ENCODE measurements around the gene ATP11C. TPM values are rescaled to one million over a fixed set of nuclear protein-coding genes. Genes with fewer than 3 reads are reported as not detected.

Gene ATP11C
- total and polyA plus RNA-seq, 2 experiments from 2014 or later: 44.0 to 90.7 TPM

- Histone ChIP-seq H3K9me2 (ENCODE audit: insufficient read depth) (no peaks in the 10 kb centered on the region), H3K4me3 (peak overlapping the region; percentile 38), H4K20me1 (replicated peaks; ENCODE audit: insufficient read depth) (no peaks in the 10 kb centered on the region), H3K27me3 (ENCODE audit: insufficient read depth) (no peaks in the 10 kb centered on the region), H3K4me1 (ENCODE audit: insufficient read depth) (0 out of 2 replicates have a peak, but pooled peaks cover 3% of the 10 kb centered on the region), H3F3A (replicated peaks; ENCODE audit: low read depth) (no peaks in the 10 kb centered on the region), H3K79me2 (replicated peaks; ENCODE audit: insufficient read depth) (no peaks in the 10 kb centered on the region), H3K4me2 (peak overlapping the region; percentile 66), H3K27ac (ENCODE audit: low read depth) (no peak overlapping the region), H3K36me3 (ENCODE audit: insufficient read depth) (no peaks in the 10 kb centered on the region), H2AFZ (peak overlapping the region; percentile 74)
- DNase-seq (ENCODE audit: low spot score) (peak; percentile 11), ATAC-seq (no peak; the same call in 2 of the 3 replicates)
- H3K36me3 Mint-ChIP-seq (ENCODE audit: low read depth): no peaks in the 10 kb centered on the region
- H3K27me3 Mint-ChIP-seq (ENCODE audit: insufficient read depth, low read depth, poor library complexity): no peaks in the 10 kb centered on the region
- peak overlapping the region; percentile 34; the same call in 2 of the 3 replicates for H3K4me3 Mint-ChIP-seq
- TF ChIP-seq EZH2phosphoT487 (IDR thresholded peaks at IDR 0.05; ENCODE audit: unreplicated experiment): no peak
- no peak for TF ChIP-seq EZH2 (IDR thresholded peaks at IDR 0.05; ENCODE audit: low read depth, unreplicated experiment)
- no peak for TF ChIP-seq CREB1 (CRISPR knock-in tag; IDR thresholded peaks at IDR 0.05; ENCODE audit: low read depth)
- TF ChIP-seq NANOG (IDR thresholded peaks at IDR 0.05; ENCODE audit: borderline replicate concordance): no peak
- no peak for TF ChIP-seq STAT1 (IDR thresholded peaks at IDR 0.05; ENCODE audit: unreplicated experiment)
- no peak for TF ChIP-seq POLR2AphosphoS5 (IDR thresholded peaks at IDR 0.05; ENCODE audit: low read depth)
- TF ChIP-seq JUNB (IDR thresholded peaks at IDR 0.05; ENCODE audit: unreplicated experiment): no peak
- no peak for TF ChIP-seq ZNF331 (CRISPR knock-in tag; IDR thresholded peaks at IDR 0.05; ENCODE audit: low read depth)
- TF ChIP-seq REST (IDR thresholded peaks at IDR 0.05; ENCODE audit: unreplicated experiment): no peak
- peaks cover 6% of the 10 kb centered on the region; the same call in 2 of the 3 replicates for H3K4me1 Mint-ChIP-seq
- H3K9me3 Mint-ChIP-seq: peaks cover 3% of the 10 kb centered on the region; the same call in 1 of the 3 replicates
- no peak overlapping the region for H3K27ac Mint-ChIP-seq
Measured at GRCh38 chrX:139971394-139971749, 38.5 kb upstream of the ATP11C start.

GRCh38 chrX:139969286-139969685 lies 36.4 kb upstream of the ATP11C start:
- no peaks in the 10 kb centered on the region for H3K27me3 Mint-ChIP-seq (ENCODE audit: insufficient read depth, low read depth, poor library complexity)
- no peak for TF ChIP-seq REST (IDR thresholded peaks at IDR 0.05; ENCODE audit: unreplicated experiment)
- no peak for TF ChIP-seq ETS1 (IDR thresholded peaks at IDR 0.05)
- TF ChIP-seq STAT1 (IDR thresholded peaks at IDR 0.05; ENCODE audit: unreplicated experiment): no peak
- TF ChIP-seq NANOG (IDR thresholded peaks at IDR 0.05; ENCODE audit: borderline replicate concordance): no peak
- TF ChIP-seq POLR2AphosphoS5 (IDR thresholded peaks at IDR 0.05; ENCODE audit: low read depth): no peak
- no peak for TF ChIP-seq ZNF331 (CRISPR knock-in tag; IDR thresholded peaks at IDR 0.05; ENCODE audit: low read depth)
- no peak for TF ChIP-seq CTCF (conservative IDR thresholded peaks at IDR 0.05; ENCODE audit: low read depth in 2 of 2)
- no peak for TF ChIP-seq JUNB (IDR thresholded peaks at IDR 0.05; ENCODE audit: unreplicated experiment)
- no peak for TF ChIP-seq ZNF114 (CRISPR knock-in tag; IDR thresholded peaks at IDR 0.05)
- no peak for TF ChIP-seq EZH2 (IDR thresholded peaks at IDR 0.05; ENCODE audit: low read depth, unreplicated experiment)
- no peak for TF ChIP-seq CREB1 (CRISPR knock-in tag; IDR thresholded peaks at IDR 0.05; ENCODE audit: low read depth)

More at GRCh38 chrX:139969286-139969685, 36.4 kb upstream of the ATP11C start:
- H2AFZ ChIP-seq: no peak overlapping the region
- no peak overlapping the region for H3K4me3 ChIP-seq
- H3K27ac ChIP-seq (ENCODE audit: low read depth): no peak overlapping the region
- no peaks in the 10 kb centered on the region for H3F3A ChIP-seq (replicated peaks; ENCODE audit: low read depth)
- peaks cover 6% of the 10 kb centered on the region; the same call in 2 of the 3 replicates for H3K4me1 Mint-ChIP-seq
- H3K4me2 ChIP-seq: no peak overlapping the region
- 0 out of 2 replicates have a peak, but pooled peaks cover 3% of the 10 kb centered on the region for H3K4me1 ChIP-seq (ENCODE audit: insufficient read depth)
- no peaks in the 10 kb centered on the region for H3K36me3 ChIP-seq (ENCODE audit: insufficient read depth)
- no peaks in the 10 kb centered on the region for H3K27me3 ChIP-seq (ENCODE audit: insufficient read depth)
- H3K9me2 ChIP-seq (ENCODE audit: insufficient read depth): no peaks in the 10 kb centered on the region
- H3K27ac Mint-ChIP-seq: no peak overlapping the region
- H3K9me3 Mint-ChIP-seq: no peaks in the 10 kb centered on the region
- no peaks in the 10 kb centered on the region for H3K79me2 ChIP-seq (replicated peaks; ENCODE audit: insufficient read depth)
- ATAC-seq (no peak; the same call in 2 of the 3 replicates), DNase-seq (ENCODE audit: low spot score) (peak; percentile 3)
- no peak overlapping the region for H3K4me3 Mint-ChIP-seq
- no peaks in the 10 kb centered on the region for H3K36me3 Mint-ChIP-seq (ENCODE audit: low read depth)
- H4K20me1 ChIP-seq (replicated peaks; ENCODE audit: insufficient read depth): no peaks in the 10 kb centered on the region

All from GM23338 (cell line).